ENCODE data around the gene CFAP61.

The CFAP61 gene

DNA sequence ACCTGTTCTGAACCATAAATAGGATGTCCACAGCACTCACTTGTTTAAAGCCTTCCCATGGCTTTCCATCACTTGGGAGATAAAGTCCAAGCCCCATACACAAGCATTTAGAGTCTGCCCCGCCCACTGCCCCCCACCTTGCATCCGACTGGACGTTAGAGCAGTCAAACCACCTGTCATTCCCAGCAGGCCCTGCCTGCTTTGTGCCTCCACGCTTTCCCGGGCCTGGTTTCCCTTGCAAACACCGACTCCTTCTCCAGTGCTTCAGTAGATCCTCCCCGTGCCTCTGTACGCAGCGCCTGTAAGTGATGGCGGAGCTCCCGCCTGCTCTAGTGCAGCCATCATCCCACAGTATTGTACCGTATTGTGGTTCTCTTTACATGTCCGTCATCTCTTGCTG lies 277.2 kb downstream of the CFAP61 start:
- no peak for TF ChIP-seq CTCF (IDR thresholded peaks at IDR 0.05; ENCODE audit: low read depth, low read length)
- DNase-seq, result no peak
- Histone ChIP-seq H3K4me1 (no peaks in the 10 kb centered on the region), H3K4me3 (ENCODE audit: low read depth, low read length) (no peak overlapping the region), H3K36me3 (no peaks in the 10 kb centered on the region), H3K27me3 (no peaks in the 10 kb centered on the region), H3K9me3 (no peaks in the 10 kb centered on the region)

- H3K4me3 ChIP-seq (ENCODE audit: low read depth, low read length), result no peak overlapping the region
- H3K4me1 ChIP-seq, result no peaks in the 10 kb centered on the region
- no peaks in the 10 kb centered on the region for H3K9me3 ChIP-seq
- no peak for DNase-seq
- no peaks in the 10 kb centered on the region for H3K36me3 ChIP-seq
- no peaks in the 10 kb centered on the region for H3K27me3 ChIP-seq
- no peak for TF ChIP-seq CTCF (IDR thresholded peaks at IDR 0.05; ENCODE audit: low read depth, low read length)
These were observed 278.8 kb downstream of the CFAP61 start for GRCh38 chr20:20331156-20331555.

DNA sequence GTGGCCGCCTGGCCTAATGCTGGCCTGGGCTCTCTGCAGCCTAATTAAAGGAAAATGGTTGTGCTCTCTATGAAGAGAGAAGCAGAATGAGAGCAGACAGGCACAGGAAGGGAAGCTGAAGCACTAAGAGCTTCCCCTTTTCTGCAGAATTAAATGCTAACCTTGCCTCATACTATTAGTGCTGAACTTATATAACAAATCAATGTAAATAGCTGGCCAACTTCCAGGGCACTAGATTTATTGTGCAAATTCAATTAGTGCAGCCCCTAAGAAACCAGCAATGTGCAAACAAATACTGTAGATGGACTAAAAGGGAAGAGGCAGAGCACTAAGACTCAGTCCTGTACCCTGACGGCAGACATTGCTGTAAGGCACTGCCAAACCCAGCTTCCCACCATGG lies 279.5 kb downstream of the CFAP61 start:
- no peak for TF ChIP-seq CTCF (IDR thresholded peaks at IDR 0.05; ENCODE audit: low read depth, low read length)
- H3K4me1 ChIP-seq, result no peaks in the 10 kb centered on the region
- H3K36me3 ChIP-seq, result no peaks in the 10 kb centered on the region
- no peak for DNase-seq
- H3K27me3 ChIP-seq, result no peaks in the 10 kb centered on the region
- no peaks in the 10 kb centered on the region for H3K9me3 ChIP-seq
- no peak overlapping the region for H3K4me3 ChIP-seq (ENCODE audit: low read depth, low read length)

DNA sequence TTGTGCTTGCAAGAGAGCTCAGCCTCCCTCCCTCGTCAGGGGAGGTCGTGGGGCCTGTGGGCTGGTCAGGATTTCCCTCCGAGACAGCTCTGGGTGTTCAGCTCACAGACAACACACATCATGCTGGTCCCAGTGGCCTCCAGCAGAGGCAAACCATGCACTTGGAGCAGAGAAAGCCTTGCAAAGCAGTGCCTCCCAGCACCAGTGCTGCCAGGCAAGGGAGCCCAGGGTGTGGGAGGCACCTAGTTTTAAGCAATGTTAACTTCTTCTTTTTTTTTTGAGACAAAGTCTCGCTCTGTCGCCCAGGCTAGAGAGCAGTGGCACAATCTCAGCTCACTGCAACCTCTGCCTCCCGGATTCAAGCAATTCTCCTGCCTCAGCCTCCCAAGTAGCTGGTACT lies 281.5 kb downstream of the CFAP61 start:
- DNase-seq, result no peak
- no peaks in the 10 kb centered on the region for H3K4me1 ChIP-seq
- H3K36me3 ChIP-seq, result no peaks in the 10 kb centered on the region
- no peaks in the 10 kb centered on the region for H3K9me3 ChIP-seq
- no peak overlapping the region for H3K4me3 ChIP-seq (ENCODE audit: low read depth, low read length)
- TF ChIP-seq CTCF (IDR thresholded peaks at IDR 0.05; ENCODE audit: low read depth, low read length), result no peak
- no peaks in the 10 kb centered on the region; the same call in 1 of the 2 replicates for H3K27me3 ChIP-seq

GRCh38 chr20:20334489-20334888 lies 282.2 kb downstream of the CFAP61 start:
- Histone ChIP-seq H3K9me3 (no peaks in the 10 kb centered on the region), H3K36me3 (no peaks in the 10 kb centered on the region), H3K27me3 (no peaks in the 10 kb centered on the region; the same call in 1 of the 2 replicates), H3K4me3 (ENCODE audit: low read depth, low read length) (no peak overlapping the region), H3K4me1 (no peaks in the 10 kb centered on the region)
- DNase-seq, result no peak
- TF ChIP-seq CTCF (IDR thresholded peaks at IDR 0.05; ENCODE audit: low read depth, low read length), result no peak

- peaks cover 13% of the 10 kb centered on the region; the same call in 1 of the 2 replicates for H3K27me3 ChIP-seq
- H3K4me1 ChIP-seq, result peaks cover 6% of the 10 kb centered on the region; the same call in 1 of the 2 replicates
- no peaks in the 10 kb centered on the region for H3K36me3 ChIP-seq
- DNase-seq, result no peak
- no peaks in the 10 kb centered on the region for H3K9me3 ChIP-seq
- H3K4me3 ChIP-seq (ENCODE audit: low read depth, low read length), result no peak overlapping the region
- no peak for TF ChIP-seq CTCF (IDR thresholded peaks at IDR 0.05; ENCODE audit: low read depth, low read length)
These were observed 285.9 kb downstream of the CFAP61 start for GRCh38 chr20:20338133-20338730.
